Endothelial cell of umbilical vein (primary cell): Measurements from ENCODE around the gene RMC1. TPM values are rescaled to one million over a fixed set of nuclear protein-coding genes. Genes with fewer than 3 reads are reported as not detected.

Experiments
- BruUV-seq: library from RNA; stranded (reverse); fragments of 400-500 nt; replicated peaks from 2 replicates; lab custom pipeline; 2021; lab: Mats Ljungman, UMichigan
- CTCF ChIA-PET: fragments of 300-600, 350-600 bp; sonication (Branson Sonifier 250); formaldehyde crosslinking; loops from one replicate; lab custom pipeline; 2021; ENCODE audit warnings: antibody characterized with exemption, inconsistent platforms; lab: Charles Lee
- POLR2A ChIA-PET: fragments of 300-600, 350-600 bp; sonication (Branson Sonifier 250); formaldehyde crosslinking; loops from one replicate; lab custom pipeline; 2021; ENCODE audit warnings: antibody characterized with exemption, inconsistent platforms; lab: Charles Lee
- DNase-seq: peaks from one replicate; pipeline ENCODE4 v3.0.0-alpha.2; 2011; ENCODE audit warnings: low read depth, low spot score
- FAIRE-seq: peaks from 2 replicates; lab custom pipeline; 2011; peaks lifted over from hg19 to GRCh38; lab: Jason Lieb, UNC
- H2AFZ ChIP-seq: 2 replicates; pipeline ENCODE4 v1.6.0; 2012; ENCODE audit warnings: low read depth, low read length, control low read depth, inconsistent platforms
- H3K27ac ChIP-seq: 2 replicates; pipeline ENCODE4 v1.5.1; 2011; ENCODE audit warnings: low read depth, mild to moderate bottlenecking, control low read depth, low read length, moderate library complexity; ENCODE audit not compliant: insufficient read depth
- H3K27me3 ChIP-seq, 2 experiments: 2 replicates each; pipeline versions ENCODE4 v1.6.0 to v1.6.1; 2011; ENCODE audit warnings: low read length in 2 of 2, mixed read lengths in 1 of 2; ENCODE audit not compliant: control insufficient read depth in 2 of 2, insufficient read depth in 2 of 2
- H3K36me3 ChIP-seq, 2 experiments: 2 replicates in 1 of 2; 3 replicates in 1 of 2; pipeline ENCODE4 v1.5.1; 2011; ENCODE audit warnings: low read length in 2 of 2, mild to moderate bottlenecking in 1 of 2, moderate library complexity in 1 of 2; ENCODE audit not compliant: control insufficient read depth in 2 of 2, insufficient read depth in 2 of 2; ENCODE audit errors: extremely low read depth in 1 of 2
- H3K4me1 ChIP-seq: 3 replicates; pipeline ENCODE4 v1.5.1; 2011; ENCODE audit warnings: mild to moderate bottlenecking, low read length; ENCODE audit not compliant: control insufficient read depth, insufficient read depth; ENCODE audit errors: extremely low read depth
- H3K4me2 ChIP-seq: 2 replicates; pipeline ENCODE4 v1.6.1; 2011; ENCODE audit warnings: low read length, control low read depth, mixed read lengths; ENCODE audit not compliant: insufficient read depth
- H3K4me3 ChIP-seq, 3 experiments: fragments of 200-600 bp in 1 of 3; sonication (generic), shearing (Covaris generic) in 1 of 3; replicated peaks in 1 of 3; 2 replicates each; pipeline ENCODE4 v1.5.1; 2011 to 2016; ENCODE audit warnings: control low read depth in 3 of 3, low read length in 3 of 3, mild to moderate bottlenecking in 2 of 3, inconsistent platforms in 1 of 3, low read depth in 1 of 3, moderate library complexity in 1 of 3; ENCODE audit not compliant: insufficient read depth in 1 of 3
- H3K79me2 ChIP-seq: 2 replicates; pipeline ENCODE4 v1.6.0; 2012; ENCODE audit warnings: low read length, inconsistent platforms; ENCODE audit not compliant: control insufficient read depth, insufficient read depth
- H3K9ac ChIP-seq: replicated peaks from 2 replicates; pipeline ENCODE3; 2011; ENCODE audit warnings: low read length, control low read depth; ENCODE audit not compliant: insufficient read depth; ENCODE audit errors: extremely low read depth
- H3K9me1 ChIP-seq: replicated peaks from 3 replicates; pipeline ENCODE4 v1.6.0; 2011; ENCODE audit warnings: mild to moderate bottlenecking, low read length; ENCODE audit not compliant: control insufficient read depth, insufficient read depth; ENCODE audit errors: extremely low read depth
- H3K9me3 ChIP-seq: replicated peaks from 2 replicates; pipeline ENCODE4 v1.5.1; 2012; ENCODE audit warnings: low read length, inconsistent platforms; ENCODE audit not compliant: control insufficient read depth, insufficient read depth
- H4K20me1 ChIP-seq: replicated peaks from 2 replicates; pipeline ENCODE3; 2011; ENCODE audit warnings: mild to moderate bottlenecking, low read length; ENCODE audit not compliant: control insufficient read depth, insufficient read depth; ENCODE audit errors: extremely low read depth
- CTCF ChIP-seq, 2 donors: IDR thresholded peaks; 1 replicate in 1 of 2; 2 replicates in 1 of 2; pipeline ENCODE4 v1.5.1; 2011; ENCODE audit warnings: low read length in 2 of 2, mild to moderate bottlenecking in 2 of 2, moderate library complexity in 2 of 2, control low read depth in 1 of 2, inconsistent platforms in 1 of 2, low read depth in 1 of 2; ENCODE audit not compliant: insufficient read depth in 1 of 2; ENCODE audit errors: extremely low read depth in 1 of 2
- GATA2 ChIP-seq: IDR thresholded peaks from 2 replicates; pipeline ENCODE4 v1.7.0; 2011; ENCODE audit warnings: low read depth, mild to moderate bottlenecking, moderate library complexity, mixed read lengths, low read length; ENCODE audit not compliant: insufficient read length, insufficient read depth
- MYC ChIP-seq: IDR thresholded peaks from one replicate; pipeline ENCODE4 v1.6.1; 2011; ENCODE audit warnings: mild to moderate bottlenecking, low read depth, low read length
- dilution Hi-C: fragments of 300-500 bp; cut with MboI; formaldehyde crosslinking; loops from one replicate; pipeline ENCODE4 v1.15.0; 2019; ENCODE audit warnings: low sequenced_read_pairs; ENCODE audit not compliant: extremely low pct_ligation_motif_present
- intact Hi-C: fragments of 100-400 bp; cut with micrococcal nuclease; formaldehyde crosslinking; loops from one replicate; pipeline ENCODE4 v1.10.0; 2022
- polyA plus RNA-seq, 4 experiments: library from polyadenylated mRNA; depleted of rRNA in 3 of 4; stranded (reverse) in 3 of 4; unstranded in 1 of 4; fragments of >200 nt; gene quantifications; 2 replicates each; pipeline versions ENCODE4 v1.2.1 to v1.2.3, GENCODE V29; 2011 to 2012; ENCODE audit warnings: missing spikeins in 1 of 4
- total RNA-seq: library from RNA; stranded (reverse); gene quantifications from 2 replicates; pipeline ENCODE4 v1.2.3, GENCODE V29; 2021

RMC1 gene
- total and polyA plus RNA-seq, 2 donors (not counting 3 experiments of a cell fraction or from before 2014, with no cell fraction given) = 26.2 to 29.7 TPM

GRCh38 chr18:23567671-23568070 lies 64.4 kb downstream of the RMC1 start:
- FAIRE-seq (no peak), DNase-seq (no peak)
- H3K9me3 ChIP-seq = no peaks in the 10 kb centered on the region
- no peak for TF ChIP-seq MYC
- no peak for TF ChIP-seq CTCF (IDR thresholded peaks at IDR 0.05; ENCODE audit: extremely low read depth in 1 of 2, insufficient read depth in 1 of 2, low read depth in 1 of 2, low read length in 2 of 2)
- no peak overlapping the region for H3K4me2 ChIP-seq
- POLR2A ChIA-PET = no interaction called here
- no peaks in the 10 kb centered on the region for H4K20me1 ChIP-seq
- H3K27me3 ChIP-seq = no peaks in the 10 kb centered on the region
- no peak overlapping the region for H3K9ac ChIP-seq
- no peak overlapping the region for H3K27ac ChIP-seq
- H3K79me2 ChIP-seq = peaks cover 3% of the 10 kb centered on the region
- dilution Hi-C loops = no loop called here
- H3K4me1 ChIP-seq = no peaks in the 10 kb centered on the region
- H3K36me3 ChIP-seq = peaks cover 0 to 9% of the 10 kb centered on the region in 2 experiments
- CTCF ChIA-PET = no interaction called here
- H3K4me3 ChIP-seq = no peak overlapping the region
- BruUV-seq = no TSS peak
- intact Hi-C loops = no loop called here
- no peaks in the 10 kb centered on the region for H3K9me1 ChIP-seq
- no peak overlapping the region for H2AFZ ChIP-seq

GRCh38 chr18:23568281-23569138 lies 65.2 kb downstream of the RMC1 start:
- H3K4me2 ChIP-seq = no peak overlapping the region
- dilution Hi-C loops (no loop called here), intact Hi-C loops (no loop called here)
- H3K4me3 ChIP-seq = no peak overlapping the region
- H3K9me1 ChIP-seq = no peaks in the 10 kb centered on the region
- CTCF ChIA-PET = no interaction called here
- POLR2A ChIA-PET = no interaction called here
- H3K27ac ChIP-seq = no peak overlapping the region
- no TSS peak for BruUV-seq
- H3K4me1 ChIP-seq = no peaks in the 10 kb centered on the region
- H3K79me2 ChIP-seq = peaks cover 10% of the 10 kb centered on the region
- no peaks in the 10 kb centered on the region for H3K9me3 ChIP-seq
- FAIRE-seq (no peak), DNase-seq (no peak)
- peaks cover 0 to 9% of the 10 kb centered on the region in 2 experiments for H3K36me3 ChIP-seq
- TF ChIP-seq GATA2 (no peak), CTCF (IDR thresholded peaks at IDR 0.05; ENCODE audit: extremely low read depth in 1 of 2, insufficient read depth in 1 of 2, low read depth in 1 of 2, low read length in 2 of 2) (no peak)
- no peaks in the 10 kb centered on the region for H3K27me3 ChIP-seq
- no peak overlapping the region for H2AFZ ChIP-seq
- H3K9ac ChIP-seq = no peak overlapping the region
- no peaks in the 10 kb centered on the region for H4K20me1 ChIP-seq
